Thymus (tissue), 11 donors: Measurements from ENCODE around the gene KMT5B. TPM values are rescaled to one million over a fixed set of nuclear protein-coding genes. Genes with fewer than 3 reads are reported as not detected.
"Not testable (repeated sequence)": the region's sequence is repeated elsewhere in the genome, so short reads cannot be mapped to it uniquely, and the experiment has no call there.

ENCODE experiments used
- DNase-seq, 9 donors: peaks; one replicate each; pipeline ENCODE4 v3.0.0-alpha.2; 2013; ENCODE audit warnings: low spot score in 9 of 9, low read depth in 6 of 9, missing footprints in 1 of 9
- H3K27ac ChIP-seq, 2 donors: one replicate each; pipeline ENCODE4 v1.5.1; 2013; ENCODE audit warnings: control low read depth in 1 of 2, low read depth in 1 of 2, low read length in 1 of 2, mild to moderate bottlenecking in 1 of 2, moderate library complexity in 1 of 2
- H3K27me3 ChIP-seq, 2 donors: one replicate each; pipeline ENCODE4 v1.5.1; 2013; ENCODE audit warnings: low read length in 1 of 2; ENCODE audit not compliant: control insufficient read depth in 2 of 2, insufficient read depth in 1 of 2
- H3K36me3 ChIP-seq, 2 donors: one replicate each; pipeline ENCODE4 v1.5.1; 2013; ENCODE audit warnings: low read length in 1 of 2, mild to moderate bottlenecking in 1 of 2, moderate library complexity in 1 of 2; ENCODE audit not compliant: control insufficient read depth in 2 of 2, insufficient read depth in 2 of 2
- H3K4me1 ChIP-seq, 2 donors: one replicate each; pipeline ENCODE4 v1.5.1; 2013; ENCODE audit warnings: low read length in 2 of 2; ENCODE audit not compliant: control insufficient read depth in 2 of 2, insufficient read depth in 2 of 2
- H3K4me3 ChIP-seq, 2 donors: one replicate each; pipeline ENCODE4 v1.5.1; 2013; ENCODE audit warnings: low read length in 2 of 2, control low read depth in 1 of 2, mild to moderate bottlenecking in 1 of 2
- H3K9me3 ChIP-seq, 2 donors: one replicate each; pipeline ENCODE4 v1.5.1; 2013; ENCODE audit warnings: low read length in 1 of 2, mild to moderate bottlenecking in 1 of 2; ENCODE audit not compliant: control insufficient read depth in 2 of 2, insufficient read depth in 1 of 2
- WGBS: extraction: QIAGEN DNeasy Blood & Tissue Kit; methylation state at CpG from one replicate; pipeline ENCODE4 v1.1.7; 2013; 5-methylcytosine and 5-hydroxymethylcytosine counted together
- polyA plus RNA-seq: library from polyadenylated mRNA; stranded (reverse); fragments of 200-250 nt; gene quantifications from one replicate; pipeline ENCODE4 v1.2.3, GENCODE V29; 2013
- total RNA-seq: library from RNA; stranded (reverse); fragments of 120-200 nt; gene quantifications from one replicate; pipeline ENCODE4 v1.2.4, GENCODE V29; 2013
- donor health status: healthy.

Gene KMT5B
- total and polyA plus RNA-seq, 2 donors, result 32.7 to 33.1 TPM

DNA sequence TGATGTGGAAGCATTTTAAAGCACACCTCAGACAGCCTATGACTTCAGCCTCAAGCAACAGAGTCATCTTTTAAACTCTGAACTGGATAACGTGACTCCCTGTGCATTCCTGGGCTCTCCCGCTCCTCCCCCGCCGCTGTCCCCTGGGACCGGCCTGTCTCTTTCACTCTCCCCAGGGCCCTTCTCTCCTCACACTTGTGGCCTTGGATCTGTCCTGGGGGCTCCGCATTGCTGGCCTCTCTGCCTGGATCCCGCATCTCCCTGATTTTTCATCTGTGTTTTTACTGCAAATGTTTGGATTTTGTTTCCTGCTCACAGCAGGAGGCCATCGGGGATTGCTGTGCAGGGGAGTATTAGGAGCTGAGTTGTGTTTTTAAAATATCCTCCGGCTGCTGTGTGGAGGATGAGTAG lies 43.2 kb upstream of the KMT5B start:
- Histone ChIP-seq H3K9me3 (peaks cover 0 to 3% of the 10 kb centered on the region in 2 donors), H3K4me1 (peaks cover 0 to 6% of the 10 kb centered on the region in 2 donors), H3K4me3 (no peak overlapping the region), H3K27ac (no peak overlapping the region), H3K27me3 (peaks cover 0 to 3% of the 10 kb centered on the region in 2 donors), H3K36me3 (peaks cover 7 to 12% of the 10 kb centered on the region in 2 donors)
- no peak for DNase-seq
- 95% methylated on average over 9 of the region's 9 CpGs for WGBS

GRCh38 chr11:68255526-68255925 lies 42.4 kb upstream of the KMT5B start:
- Histone ChIP-seq H3K4me1 (peaks cover 0 to 6% of the 10 kb centered on the region in 2 donors), H3K9me3 (peaks cover 0 to 3% of the 10 kb centered on the region in 2 donors), H3K4me3 (no peak overlapping the region), H3K36me3 (peaks cover under 1 to 4% of the 10 kb centered on the region in 2 donors), H3K27ac (no peak overlapping the region), H3K27me3 (peaks cover 0 to 3% of the 10 kb centered on the region in 2 donors)
- WGBS, result 93% methylated on average over 13 of the region's 13 CpGs
- DNase-seq, result no peak

DNA sequence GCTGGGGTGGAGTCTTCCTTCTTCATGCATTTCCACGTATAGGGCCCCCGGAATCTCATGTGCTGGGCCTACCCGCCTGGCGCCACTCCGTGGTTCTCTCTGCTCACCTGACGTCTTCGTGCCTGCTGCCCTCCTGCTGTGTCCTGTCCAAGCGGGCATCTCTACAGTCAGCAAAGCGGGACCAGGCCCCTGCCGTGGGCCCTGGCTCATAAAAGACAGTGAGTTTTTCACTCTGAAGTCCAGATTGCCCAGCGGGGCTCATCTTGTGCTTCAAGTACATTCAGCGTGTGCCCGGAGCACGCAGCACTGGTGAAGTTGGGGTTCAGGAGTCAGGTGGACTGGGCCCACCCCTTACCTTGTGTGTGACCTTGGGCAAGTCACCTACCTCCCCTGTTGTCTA lies 41.3 kb upstream of the KMT5B start:
- Histone ChIP-seq H3K4me1 (peaks cover 0 to 6% of the 10 kb centered on the region in 2 donors), H3K4me3 (no peak overlapping the region), H3K36me3 (no peaks in the 10 kb centered on the region), H3K27me3 (peaks cover 0 to 3% of the 10 kb centered on the region in 2 donors), H3K9me3 (peaks cover 0 to 3% of the 10 kb centered on the region in 2 donors), H3K27ac (no peak overlapping the region)
- no peak for DNase-seq
- WGBS, result 96% methylated on average over 14 of the region's 14 CpGs

- Histone ChIP-seq H3K4me1 (no peaks in the 10 kb centered on the region), H3K4me3 (no peak overlapping the region), H3K27me3 (no peaks in the 10 kb centered on the region), H3K27ac (no peak overlapping the region), H3K36me3 (no peaks in the 10 kb centered on the region), H3K9me3 (peaks cover 0 to 3% of the 10 kb centered on the region in 2 donors)
- DNase-seq, result no peak
- 91% methylated on average over 3 of the region's 3 CpGs for WGBS
These were observed 38.7 kb upstream of the KMT5B start for GRCh38 chr11:68251765-68252164.

GRCh38 chr11:68244912-68245311 lies 31.8 kb upstream of the KMT5B start:
- not testable (repeated sequence) for H3K27ac ChIP-seq, H3K4me1 ChIP-seq, H3K9me3 ChIP-seq, H3K4me3 ChIP-seq, DNase-seq, H3K27me3 ChIP-seq, H3K36me3 ChIP-seq
- whole genome bisulfite sequencing, result 93% methylated on average over 5 of the region's 5 CpGs

DNA sequence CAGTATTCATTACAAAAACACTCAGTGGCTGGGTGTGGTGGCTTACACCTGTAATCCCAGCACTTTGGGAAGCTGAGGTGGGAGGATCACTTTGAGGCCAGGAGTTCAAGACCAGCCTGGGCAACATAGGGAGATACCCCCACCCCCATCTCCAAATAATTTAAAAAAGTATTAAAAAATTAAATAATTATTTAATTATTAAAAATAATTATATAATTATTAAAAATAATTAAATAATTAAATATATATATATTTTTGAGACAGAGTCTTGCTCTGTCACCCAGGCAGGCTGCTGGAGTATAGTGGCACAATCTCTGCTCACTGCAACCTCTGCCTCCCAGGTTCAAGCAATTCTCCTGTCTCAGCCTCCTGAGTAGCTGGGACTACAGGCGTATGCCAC lies 30.8 kb upstream of the KMT5B start:
- not testable (repeated sequence) for H3K27ac ChIP-seq, H3K27me3 ChIP-seq, H3K4me1 ChIP-seq, H3K36me3 ChIP-seq, H3K4me3 ChIP-seq, DNase-seq, H3K9me3 ChIP-seq
- 100% methylated on average over 1 of the region's 1 CpG for whole genome bisulfite sequencing

GRCh38 chr11:68242616-68243015 lies 29.5 kb upstream of the KMT5B start:
- H3K4me3 ChIP-seq, result no peak overlapping the region
- H3K36me3 ChIP-seq, result no peaks in the 10 kb centered on the region
- H3K27me3 ChIP-seq, result no peaks in the 10 kb centered on the region
- no peaks in the 10 kb centered on the region for H3K9me3 ChIP-seq
- no peak for DNase-seq
- H3K4me1 ChIP-seq, result no peaks in the 10 kb centered on the region
- no peak overlapping the region for H3K27ac ChIP-seq
- 98% methylated on average over 2 of the region's 2 CpGs for WGBS

DNA sequence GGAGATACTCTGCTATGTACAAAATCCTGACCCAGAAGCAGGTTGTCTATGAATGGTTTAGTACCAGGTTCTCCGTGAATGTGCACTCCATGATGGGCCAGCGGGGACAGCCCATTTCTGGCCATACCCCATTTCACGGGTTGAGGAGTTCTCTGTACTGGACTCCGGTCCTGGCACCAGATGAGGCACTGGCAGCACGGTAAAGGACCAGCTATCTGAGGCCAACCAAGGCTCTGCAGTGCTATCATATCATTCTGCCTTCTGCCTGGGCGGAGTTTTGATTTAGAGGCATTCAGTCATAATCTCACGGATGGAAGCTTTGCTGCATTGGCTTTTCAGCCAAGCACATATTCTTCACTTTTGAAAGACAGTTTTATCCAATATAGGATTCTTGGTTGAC lies 18.5 kb upstream of the KMT5B start:
- H3K4me1 ChIP-seq, result no peaks in the 10 kb centered on the region
- H3K27me3 ChIP-seq, result peaks cover 0 to 2% of the 10 kb centered on the region in 2 donors
- no peak overlapping the region for H3K27ac ChIP-seq
- H3K36me3 ChIP-seq, result no peaks in the 10 kb centered on the region
- no peaks in the 10 kb centered on the region for H3K9me3 ChIP-seq
- H3K4me3 ChIP-seq, result no peak overlapping the region
- DNase-seq, result no peak
- 96% methylated on average over 7 of the region's 7 CpGs for WGBS

- H3K4me1 ChIP-seq, result no peaks in the 10 kb centered on the region
These were observed 16.5 kb upstream of the KMT5B start for GRCh38 chr11:68229601-68230000.

GRCh38 chr11:68226421-68226820 lies 13.3 kb upstream of the KMT5B start:
- WGBS, result 94% methylated on average over 9 of the region's 9 CpGs
- no peaks in the 10 kb centered on the region for H3K36me3 ChIP-seq

More at GRCh38 chr11:68229601-68230000, 16.5 kb upstream of the KMT5B start:
- H3K4me3 ChIP-seq, result no peak overlapping the region
- no peaks in the 10 kb centered on the region for H3K9me3 ChIP-seq
- 95% methylated on average over 1 of the region's 1 CpG for WGBS
- peaks cover 0 to 2% of the 10 kb centered on the region in 2 donors for H3K27me3 ChIP-seq
- no peaks in the 10 kb centered on the region for H3K36me3 ChIP-seq
- H3K27ac ChIP-seq, result no peak overlapping the region
- DNase-seq, result no peak

More at GRCh38 chr11:68226421-68226820, 13.3 kb upstream of the KMT5B start:
- no peaks in the 10 kb centered on the region for H3K4me1 ChIP-seq
- DNase-seq, result no peak
- H3K4me3 ChIP-seq, result no peak overlapping the region
- H3K27ac ChIP-seq, result no peak overlapping the region
- H3K9me3 ChIP-seq, result no peaks in the 10 kb centered on the region
- H3K27me3 ChIP-seq, result no peaks in the 10 kb centered on the region
